K562 (cell line): ENCODE results near the gene TRIM71. TPM values are rescaled to one million over a fixed set of nuclear protein-coding genes. Genes with fewer than 3 reads are reported as not detected.

Source experiments
- ATAC-seq: fragments of 200-7000 bp; cut with Tn5 transposase; 3 replicates; pipeline ENCODE4 v1.9.1; 2020; ENCODE audit warnings: moderate library complexity
- BruUV-seq: library from RNA; stranded (reverse); fragments of 400-500 nt; replicated peaks from 2 replicates; lab custom pipeline; 2021; lab: Mats Ljungman, UMichigan
- CTCF ChIA-PET: fragments of 300-600 bp; formaldehyde crosslinking; extraction: SDS; loops from one replicate; lab custom pipeline; 2021; ENCODE audit warnings: low intra/inter-chr PET ratio; lab: Yijun Ruan, JAX
- POLR2A ChIA-PET: fragments of 300-600, 350-650 bp; sonication (Branson Sonifier 250); formaldehyde crosslinking; extraction: SDS; loops from one replicate; lab custom pipeline; 2021; ENCODE audit warnings: antibody characterized with exemption, inconsistent platforms; lab: Yijun Ruan, JAX
- DNase-seq, 4 experiments: peaks; one replicate each; pipeline versions ENCODE4 v3.0.0 to v3.0.0-alpha.2; 2011 to 2018; ENCODE audit warnings: low spot score in 3 of 4, mixed read lengths in 3 of 4; ENCODE audit errors: extremely low read depth in 1 of 4
- FAIRE-seq: peaks from 2 replicates; lab custom pipeline; 2011; peaks lifted over from hg19 to GRCh38; lab: Jason Lieb, UNC
- H2AFZ ChIP-seq: 2 replicates; pipeline ENCODE4 v1.6.0; 2011; ENCODE audit warnings: low read depth, low read length, control low read depth, inconsistent platforms
- H3K27ac ChIP-seq: fragments of 200-600 bp; 3 replicates; pipeline ENCODE4 v1.8.0; 2011; ENCODE audit warnings: low read depth, mild to moderate bottlenecking, control low read depth, inconsistent platforms, low read length, moderate library complexity, mixed read lengths; ENCODE audit errors: extremely low read depth
- H3K27me3 ChIP-seq, 2 experiments: fragments of 300-600 bp in 1 of 2; 2 replicates in 1 of 2; 3 replicates in 1 of 2; pipeline versions ENCODE4 v1.6.0 to v1.8.0; 2011; ENCODE audit warnings: inconsistent platforms in 2 of 2, low read length in 2 of 2, mild to moderate bottlenecking in 1 of 2, mixed read lengths in 1 of 2, moderate library complexity in 1 of 2; ENCODE audit not compliant: control insufficient read depth in 2 of 2, insufficient read depth in 2 of 2
- H3K36me3 ChIP-seq: fragments of 300-600 bp; 3 replicates; pipeline ENCODE4 v1.8.0; 2011; ENCODE audit warnings: mild to moderate bottlenecking, low read length, inconsistent platforms; ENCODE audit not compliant: control insufficient read depth, insufficient read depth
- H3K4me1 ChIP-seq, 2 experiments: fragments of 200-600 bp in 1 of 2; replicated peaks in 1 of 2; 2 replicates in 1 of 2; 3 replicates in 1 of 2; pipeline versions ENCODE4 v1.5.1 to v1.8.0; 2011; ENCODE audit warnings: inconsistent platforms in 2 of 2, low read length in 2 of 2, mild to moderate bottlenecking in 1 of 2, mixed read lengths in 1 of 2, moderate library complexity in 1 of 2; ENCODE audit not compliant: control insufficient read depth in 2 of 2, insufficient read depth in 2 of 2
- H3K4me2 ChIP-seq: 2 replicates; pipeline ENCODE4 v1.6.1; 2011; ENCODE audit warnings: low read length, control low read depth, inconsistent platforms, mixed read lengths; ENCODE audit not compliant: insufficient read depth
- H3K4me3 ChIP-seq: fragments of 200-600 bp; sonication (generic), shearing (Covaris generic); 2 replicates; pipeline ENCODE4 v1.5.1; 2016; ENCODE audit warnings: control low read depth, inconsistent platforms
- H3K79me2 ChIP-seq: fragments of 200-600 bp; 3 replicates; pipeline ENCODE4 v1.8.0; 2011; ENCODE audit warnings: low read length, inconsistent platforms; ENCODE audit not compliant: control insufficient read depth, insufficient read depth
- H3K9ac ChIP-seq, 2 experiments: 2 replicates each; pipeline versions ENCODE4 v1.6.0 to v1.6.1; 2011; ENCODE audit warnings: low read depth in 2 of 2, low read length in 2 of 2, control low read depth in 1 of 2, inconsistent platforms in 1 of 2, mild to moderate bottlenecking in 1 of 2, mixed read lengths in 1 of 2; ENCODE audit not compliant: insufficient read depth in 1 of 2
- H3K9me1 ChIP-seq: one replicate; pipeline ENCODE4 v1.6.0; 2011; ENCODE audit warnings: inconsistent platforms, mild to moderate bottlenecking, low read length, moderate library complexity; ENCODE audit not compliant: control insufficient read depth, insufficient read depth
- H3K9me3 ChIP-seq: replicated peaks from 2 replicates; pipeline ENCODE4 v1.5.1; 2011; ENCODE audit warnings: low read depth, low read length, inconsistent platforms; ENCODE audit not compliant: control insufficient read depth, insufficient read depth
- H4K20me1 ChIP-seq: replicated peaks from 2 replicates; pipeline ENCODE4 v1.6.1; 2011; ENCODE audit warnings: low read length, inconsistent platforms, mixed read lengths; ENCODE audit not compliant: control insufficient read depth, insufficient read depth
- ARNT ChIP-seq, 2 experiments: fragments of 450-650 bp; IDR thresholded peaks; 2 replicates each; pipeline ENCODE4 v1.6.1; 2016; ENCODE audit warnings: mild to moderate bottlenecking in 1 of 2
- DDX20 ChIP-seq: fragments of 450-650 bp; IDR thresholded peaks from 2 replicates; pipeline ENCODE4 v1.6.1; 2016; ENCODE audit warnings: missing genetic modification characterization, low read depth, mild to moderate bottlenecking, missing compliant biosample characterization, moderate library complexity
- HMBOX1 ChIP-seq: sonication (generic); IDR thresholded peaks from 2 replicates; pipeline ENCODE4 v1.6.1; 2016
- HSF4 ChIP-seq: fragments of 250-450 bp; sonication (Bioruptor Pico); IDR thresholded peaks from 2 replicates; pipeline ENCODE4 v2.1.2; 2022; ENCODE audit warnings: mild to moderate bottlenecking, moderate library complexity, borderline replicate concordance
- JUN ChIP-seq, 2 experiments: sonication (generic) in 1 of 2; formaldehyde crosslinking in 1 of 2; IDR thresholded peaks; 2 replicates each; pipeline versions ENCODE4 v1.6.1 to v1.8.0; 2012 to 2022; ENCODE audit warnings: borderline replicate concordance in 2 of 2, mild to moderate bottlenecking in 2 of 2, improper control_type of control experiment in 1 of 2, low read depth in 1 of 2, low read length in 1 of 2, missing genetic modification reagents in 1 of 2
- MEF2A ChIP-seq: IDR thresholded peaks from 2 replicates; pipeline ENCODE4 v1.6.1; 2011; ENCODE audit warnings: low read depth, mild to moderate bottlenecking, low read length, moderate library complexity; ENCODE audit not compliant: control insufficient read depth
- PCBP1 ChIP-seq: fragments of 200-400 bp; formaldehyde crosslinking; IDR thresholded peaks from 2 replicates; pipeline ENCODE4 v1.6.1; 2018; ENCODE audit warnings: mild to moderate bottlenecking, low read depth, low read length; ENCODE audit not compliant: poor library complexity, severe bottlenecking
- PML ChIP-seq: IDR thresholded peaks from 2 replicates; pipeline ENCODE4 v1.6.1; 2012; ENCODE audit warnings: low read length, inconsistent platforms
- PRDM10 ChIP-seq: fragments of 450-650 bp; IDR thresholded peaks from 2 replicates; pipeline ENCODE4 v1.6.1; 2018; ENCODE audit not compliant: partially characterized antibody
- SETDB1 ChIP-seq: IDR thresholded peaks from one replicate; pipeline ENCODE4 v1.6.1; 2012; ENCODE audit warnings: low read length, control low read depth, inconsistent platforms
- TEAD2 ChIP-seq: fragments of 450-650 bp; IDR thresholded peaks from 2 replicates; pipeline ENCODE4 v1.6.1; 2016; ENCODE audit warnings: missing genetic modification characterization, control low read depth, missing compliant biosample characterization
- THRB ChIP-seq: fragments of 450-650 bp; formaldehyde crosslinking; conservative IDR thresholded peaks from 2 replicates; pipeline ENCODE4 v1.4.0; 2022; ENCODE audit warnings: mild to moderate bottlenecking, missing genetic modification characterization
- U2AF1 ChIP-seq: fragments of 200-400 bp; formaldehyde crosslinking; optimal IDR thresholded peaks from 2 replicates; pipeline ENCODE3; 2017; ENCODE audit warnings: mild to moderate bottlenecking, low read depth, low read length, moderate library complexity
- ZNF274 ChIP-seq: IDR thresholded peaks from 2 replicates; pipeline ENCODE4 v1.6.1; 2011; ENCODE audit warnings: low read depth, mild to moderate bottlenecking, low read length, moderate library complexity, borderline replicate concordance
- WGBS: fragments of 100-300 bp; shearing (Covaris generic); methylation state at CpG from one replicate; pipeline ENCODE4 v1.1.6; 2016; ENCODE audit warnings: low coverage, mixed read lengths; ENCODE audit not compliant: insufficient coverage; ENCODE audit errors: missing lambda C conversion rate; 5-methylcytosine and 5-hydroxymethylcytosine counted together
- in situ Hi-C: fragments of 300-500 bp; cut with MboI; formaldehyde crosslinking; loops from 4 replicates; pipeline ENCODE4 v1.15.0; 2018; ENCODE audit warnings: inconsistent platforms, mixed read lengths
- intact Hi-C: fragments of 100-400 bp; cut with micrococcal nuclease; formaldehyde crosslinking; loops from 2 replicates; pipeline ENCODE4 v1.14.2; 2022
- polyA plus RNA-seq, 8 experiments: library from polyadenylated mRNA; depleted of rRNA in 4 of 8; stranded (reverse) in 5 of 8; unstranded in 3 of 8; fragments of >200 nt; fragmentation: Nextera tagmentation in 2 of 8; fragmentation: Illumina TruSeq in 1 of 8; extraction: Ambion mirVana in 2 of 8; extraction: Trizol in 1 of 8; gene quantifications; 2 replicates each; pipeline versions ENCODE4 v1.2.1 to v1.2.3, GENCODE V29; 2011 to 2014; ENCODE audit warnings: inconsistent platforms in 1 of 8, missing spikeins in 1 of 8
- total RNA-seq, 7 experiments: library from RNA; depleted of rRNA in 6 of 7; stranded (reverse); fragments of >200 nt in 6 of 7; fragmentation: Illumina TruSeq in 2 of 7; extraction: Trizol in 2 of 7; gene quantifications; 2 replicates each; pipeline versions ENCODE4 v1.2.1 to v1.2.3, GENCODE V29; 2011 to 2021; ENCODE audit warnings: low replicate concordance in 1 of 7

TRIM71 gene
- total and polyA plus RNA-seq, 9 of the 15 experiments (the other 6 are each of a cell fraction or from before 2014, with no cell fraction given) = 0.04 to 0.11 TPM; not detected in 7

- Histone ChIP-seq H4K20me1 (no peaks in the 10 kb centered on the region), H3K4me3 (no peak overlapping the region), H3K9me3 (no peaks in the 10 kb centered on the region), H3K36me3 (no peaks in the 10 kb centered on the region), H2AFZ (no peak overlapping the region), H3K27me3 (peaks cover 41 to 71% of the 10 kb centered on the region in 2 experiments), H3K9me1 (no peaks in the 10 kb centered on the region), H3K27ac (no peak overlapping the region), H3K79me2 (no peaks in the 10 kb centered on the region), H3K4me2 (no peak overlapping the region), H3K9ac (no peak overlapping the region), H3K4me1 (no peaks in the 10 kb centered on the region)
- ChIA-PET POLR2A (interaction anchor here (0.7 to 1.5 kb wide), 3 partner anchors 12 to 332 kb away, joined by 3 read pairs; no protein-coding TSS in a partner anchor), CTCF (no interaction called here)
- no peak for TF ChIP-seq SETDB1
- TF ChIP-seq U2AF1 = no peak
- no peak for TF ChIP-seq ZNF274
- no peak for TF ChIP-seq ARNT (IDR thresholded peaks at IDR 0.05)
- no peak for TF ChIP-seq PML
- no peak for TF ChIP-seq PRDM10
- TF ChIP-seq TEAD2 (tag) = no peak
- no peak for TF ChIP-seq THRB (CRISPR knock-in tag)
- no peak for TF ChIP-seq JUN (IDR thresholded peaks at IDR 0.05; ENCODE audit: borderline replicate concordance, low read depth, low read length)
- TF ChIP-seq JUN (CRISPR knock-in tag; IDR thresholded peaks at IDR 0.05; ENCODE audit: borderline replicate concordance) = no peak
- TF ChIP-seq PCBP1 = no peak
- no peak for TF ChIP-seq HMBOX1
- no peak for TF ChIP-seq HSF4 (CRISPR knock-in tag)
- no peak for TF ChIP-seq MEF2A
- TF ChIP-seq DDX20 (tag) = no peak
- intact Hi-C loops (no loop called here), in situ Hi-C loops (no loop called here)
- FAIRE-seq (no peak), ATAC-seq (no peak), DNase-seq (no peak)
- 1% methylated on average over 8 of the region's 8 CpGs for WGBS
- BruUV-seq = no TSS peak
Observed at GRCh38 chr3:32897001-32897601, 79.3 kb downstream of the TRIM71 start.
